ENCODE results near the gene ZNF407. TPM values are rescaled to one million over a fixed set of nuclear protein-coding genes. Genes with fewer than 3 reads are reported as not detected.

Gene ZNF407
- total RNA-seq, 1 donor from 2014 or later = 26.7 TPM

DNA sequence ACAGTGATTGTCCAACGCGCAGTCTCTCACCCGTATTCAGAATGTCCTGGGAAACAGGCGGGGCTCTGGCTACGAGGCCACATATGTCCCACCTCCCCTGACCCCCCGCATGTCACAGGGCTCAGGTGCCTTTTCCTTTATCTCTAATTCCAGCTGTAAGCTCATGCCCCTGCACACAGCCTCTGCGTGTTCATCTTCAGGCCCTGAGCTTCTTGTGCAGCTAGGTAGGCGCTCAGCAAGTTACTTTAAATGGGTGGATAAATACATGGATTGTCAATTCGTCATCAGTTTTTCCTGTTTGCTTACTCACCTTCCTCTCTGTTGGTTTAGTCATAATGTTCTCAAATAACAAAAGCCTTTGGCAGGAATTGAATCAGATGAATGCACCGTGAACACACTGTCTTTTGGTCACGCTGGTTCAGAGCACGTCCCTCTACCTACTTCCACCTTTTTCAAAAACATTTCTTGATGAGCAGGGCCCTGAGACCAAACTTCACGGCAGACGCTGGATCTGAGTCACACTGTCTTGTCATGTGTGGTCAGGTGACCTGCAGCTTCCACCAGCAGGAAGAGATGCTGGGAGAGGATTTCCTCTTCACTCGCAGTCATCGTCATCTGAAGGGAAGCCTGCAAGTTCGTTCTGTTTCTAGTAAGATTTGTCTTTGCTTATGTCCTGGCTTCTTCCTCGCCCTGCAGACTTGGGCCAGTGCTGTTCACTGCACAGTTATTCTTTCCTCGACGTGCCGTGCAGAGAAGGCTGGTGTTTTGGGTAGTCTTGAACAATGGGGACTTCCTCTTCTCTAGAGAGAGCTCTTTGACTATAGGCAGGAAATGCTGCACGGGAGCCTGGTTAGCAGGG is 473.2 kb downstream of the ZNF407 start:
- TF ChIP-seq, protein P1, sequence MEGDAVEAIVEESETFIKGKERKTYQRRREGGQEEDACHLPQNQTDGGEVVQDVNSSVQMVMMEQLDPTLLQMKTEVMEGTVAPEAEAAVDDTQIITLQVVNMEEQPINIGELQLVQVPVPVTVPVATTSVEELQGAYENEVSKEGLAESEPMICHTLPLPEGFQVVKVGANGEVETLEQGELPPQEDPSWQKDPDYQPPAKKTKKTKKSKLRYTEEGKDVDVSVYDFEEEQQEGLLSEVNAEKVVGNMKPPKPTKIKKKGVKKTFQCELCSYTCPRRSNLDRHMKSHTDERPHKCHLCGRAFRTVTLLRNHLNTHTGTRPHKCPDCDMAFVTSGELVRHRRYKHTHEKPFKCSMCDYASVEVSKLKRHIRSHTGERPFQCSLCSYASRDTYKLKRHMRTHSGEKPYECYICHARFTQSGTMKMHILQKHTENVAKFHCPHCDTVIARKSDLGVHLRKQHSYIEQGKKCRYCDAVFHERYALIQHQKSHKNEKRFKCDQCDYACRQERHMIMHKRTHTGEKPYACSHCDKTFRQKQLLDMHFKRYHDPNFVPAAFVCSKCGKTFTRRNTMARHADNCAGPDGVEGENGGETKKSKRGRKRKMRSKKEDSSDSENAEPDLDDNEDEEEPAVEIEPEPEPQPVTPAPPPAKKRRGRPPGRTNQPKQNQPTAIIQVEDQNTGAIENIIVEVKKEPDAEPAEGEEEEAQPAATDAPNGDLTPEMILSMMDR (IDR thresholded peaks at IDR 0.05) = no peak
- peaks cover 32% of the 10 kb centered on the region for H3K4me1 Mint-ChIP-seq
- ChIA-PET POLR2A (interaction anchor here (1.0 kb wide), 1 partner anchor 33 kb away, joined by 3 read pairs; no protein-coding TSS in a partner anchor), CTCF (no interaction called here)
- peak overlapping the region; percentile 89 for H3K27ac Mint-ChIP-seq
- H3K27me3 Mint-ChIP-seq = no peaks in the 10 kb centered on the region
- intact Hi-C loops (cut with micrococcal nuclease) = loop anchor here (1.0 to 5.0 kb wide), 4 partner anchors 101 to 1751 kb away; partner anchors contain the start of genes ZNF236 and ZNF407
- ATAC-seq (ENCODE audit: low read depth) (peak; percentile 86), DNase-seq (peak; percentile 35)
- peak overlapping the region; percentile 82 for H3K4me3 Mint-ChIP-seq
- peaks cover 2% of the 10 kb centered on the region for H3K9me3 Mint-ChIP-seq
- H3K36me3 Mint-ChIP-seq (ENCODE audit: low read depth) = no peaks in the 10 kb centered on the region

DNA sequence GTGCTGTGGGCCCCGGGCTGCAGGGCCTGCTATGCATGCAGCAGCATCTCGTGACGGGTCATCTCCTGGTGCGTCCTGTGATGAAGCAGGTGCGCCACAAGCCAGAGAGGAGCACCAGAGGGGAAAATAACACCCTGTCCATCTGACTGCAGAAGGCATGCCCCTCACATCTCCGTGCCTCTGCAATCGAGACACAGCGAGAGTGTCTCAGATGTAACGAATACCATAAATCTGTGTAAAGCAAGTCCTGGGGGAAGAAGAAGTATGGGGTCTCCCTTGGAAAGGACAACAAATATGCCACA is 473.8 kb downstream of the ZNF407 start:
- H3K27me3 Mint-ChIP-seq = no peaks in the 10 kb centered on the region
- no peaks in the 10 kb centered on the region for H3K36me3 Mint-ChIP-seq (ENCODE audit: low read depth)
- intact Hi-C loops (cut with micrococcal nuclease) = loop anchor here (1.0 to 5.0 kb wide), 4 partner anchors 101 to 1751 kb away; partner anchors contain the start of genes ZNF236 and ZNF407
- CTCF ChIA-PET = no interaction called here
- H3K27ac Mint-ChIP-seq = peak overlapping the region; percentile 89
- peaks cover 5% of the 10 kb centered on the region for H3K9me3 Mint-ChIP-seq
- peak overlapping the region; percentile 82 for H3K4me3 Mint-ChIP-seq
- POLR2A ChIA-PET = interaction anchor here (1.0 kb wide), 1 partner anchor 33 kb away, joined by 3 read pairs; no protein-coding TSS in a partner anchor
- H3K4me1 Mint-ChIP-seq = peaks cover 32% of the 10 kb centered on the region
- no peak for DNase-seq
- ATAC-seq (ENCODE audit: low read depth) = no peak
- TF ChIP-seq, protein P1 (IDR thresholded peaks at IDR 0.05) = no peak

DNA sequence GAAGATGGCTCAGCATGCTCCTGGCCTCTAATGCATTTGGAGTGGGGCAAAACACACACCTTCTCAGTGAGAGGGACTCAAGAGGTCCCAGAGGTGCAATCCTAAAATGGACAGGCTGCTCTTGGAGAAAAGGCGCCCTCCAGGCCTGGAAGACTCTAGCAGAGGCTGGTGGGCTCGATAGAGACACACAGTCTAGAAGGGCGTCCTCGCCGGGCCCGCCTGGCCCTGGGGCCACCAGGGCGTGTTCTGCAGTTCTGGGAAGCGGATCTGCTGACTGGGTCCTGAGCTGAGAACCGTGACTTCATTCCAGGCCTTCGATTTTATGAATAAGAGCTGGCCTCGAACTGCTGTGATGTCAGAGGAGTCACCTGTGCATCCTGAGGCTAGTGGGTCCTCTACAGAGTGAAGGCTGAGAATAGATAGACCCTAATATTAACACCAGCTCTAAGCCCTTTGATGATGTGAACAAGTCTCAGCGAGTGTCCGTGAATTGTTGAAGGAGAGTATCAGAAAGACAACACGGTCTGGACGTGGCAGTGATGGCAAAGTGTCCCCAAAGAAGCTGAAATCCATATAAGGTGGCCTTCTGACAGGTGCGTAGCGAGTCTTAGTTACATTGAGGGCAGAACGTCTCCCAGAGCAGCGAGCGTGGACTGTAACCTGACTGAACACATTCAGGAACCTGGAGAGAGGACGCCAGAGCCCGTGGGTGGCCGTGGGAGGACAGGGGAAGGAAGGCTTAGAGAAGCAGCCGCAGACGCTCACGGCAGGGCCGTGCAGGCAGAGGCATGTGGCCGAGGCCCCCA is 474.4 kb downstream of the ZNF407 start:
- TF ChIP-seq, protein P1 (IDR thresholded peaks at IDR 0.05) = no peak
- CTCF ChIA-PET = no interaction called here
- intact Hi-C loops (cut with micrococcal nuclease) = loop anchor here (1.0 to 5.0 kb wide), 4 partner anchors 100 to 1750 kb away; partner anchors contain the start of genes ZNF236 and ZNF407
- Mint-ChIP-seq H3K4me3 (no peak overlapping the region), H3K4me1 (peaks cover 32% of the 10 kb centered on the region), H3K36me3 (ENCODE audit: low read depth) (no peaks in the 10 kb centered on the region), H3K9me3 (peaks cover 8% of the 10 kb centered on the region), H3K27me3 (no peaks in the 10 kb centered on the region), H3K27ac (peak overlapping the region; percentile 89)
- ATAC-seq (ENCODE audit: low read depth) (no peak), DNase-seq (no peak)
- POLR2A ChIA-PET = no interaction called here

DNA sequence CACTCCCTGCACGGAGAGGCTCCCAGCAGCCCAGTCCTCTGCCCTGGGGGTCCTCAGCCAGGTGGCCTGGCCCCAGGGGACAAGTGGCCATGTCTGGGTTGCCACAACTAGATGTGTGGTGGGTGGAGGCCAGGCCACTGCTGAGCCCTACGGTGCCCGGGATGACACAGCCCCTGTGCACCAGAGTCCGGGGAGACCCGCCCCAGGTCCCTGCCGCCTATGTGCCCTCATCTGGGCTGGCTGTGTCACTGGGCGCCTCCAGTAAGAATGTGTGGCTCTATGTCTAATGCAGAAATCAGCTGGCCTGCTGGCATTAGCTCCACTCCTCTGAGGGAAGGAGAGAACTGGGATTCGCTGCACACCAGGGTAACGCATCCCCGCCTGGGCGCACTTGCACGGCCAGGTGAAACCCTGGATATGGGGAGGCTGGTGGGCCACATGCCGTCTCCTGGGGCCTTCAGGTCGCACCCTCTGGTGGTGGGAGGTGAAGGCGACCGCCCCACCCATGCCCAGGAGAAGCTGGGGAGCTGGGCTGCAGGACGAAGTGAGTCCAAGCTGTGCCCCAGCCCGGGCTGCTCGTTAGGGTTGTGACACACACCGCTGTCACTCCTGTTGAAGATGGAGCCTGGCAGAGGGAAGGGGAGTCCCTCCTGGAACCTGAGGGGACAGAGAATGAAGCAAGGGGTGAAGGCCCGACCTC is 475.2 kb downstream of the ZNF407 start:
- no peak for DNase-seq
- Mint-ChIP-seq H3K36me3 (ENCODE audit: low read depth) (no peaks in the 10 kb centered on the region), H3K4me3 (no peak overlapping the region), H3K27me3 (no peaks in the 10 kb centered on the region), H3K4me1 (peaks cover 29% of the 10 kb centered on the region), H3K27ac (no peak overlapping the region), H3K9me3 (peaks cover 11% of the 10 kb centered on the region)
- CTCF ChIA-PET = no interaction called here
- ATAC-seq (ENCODE audit: low read depth) = no peak
- TF ChIP-seq, protein P1 (IDR thresholded peaks at IDR 0.05) = no peak
- intact Hi-C loops (cut with micrococcal nuclease) = loop anchor here (5.0 kb wide), 2 partner anchors 99 to 1749 kb away; partner anchors contain the start of gene ZNF236
- POLR2A ChIA-PET = no interaction called here
